ENCODE data around the gene SGPL1. TPM values are rescaled to one million over a fixed set of nuclear protein-coding genes. Genes with fewer than 3 reads are reported as not detected.
"Not testable (repeated sequence)": the region's sequence is repeated elsewhere in the genome, so short reads cannot be mapped to it uniquely, and the experiment has no call there.

The SGPL1 gene, protein sequence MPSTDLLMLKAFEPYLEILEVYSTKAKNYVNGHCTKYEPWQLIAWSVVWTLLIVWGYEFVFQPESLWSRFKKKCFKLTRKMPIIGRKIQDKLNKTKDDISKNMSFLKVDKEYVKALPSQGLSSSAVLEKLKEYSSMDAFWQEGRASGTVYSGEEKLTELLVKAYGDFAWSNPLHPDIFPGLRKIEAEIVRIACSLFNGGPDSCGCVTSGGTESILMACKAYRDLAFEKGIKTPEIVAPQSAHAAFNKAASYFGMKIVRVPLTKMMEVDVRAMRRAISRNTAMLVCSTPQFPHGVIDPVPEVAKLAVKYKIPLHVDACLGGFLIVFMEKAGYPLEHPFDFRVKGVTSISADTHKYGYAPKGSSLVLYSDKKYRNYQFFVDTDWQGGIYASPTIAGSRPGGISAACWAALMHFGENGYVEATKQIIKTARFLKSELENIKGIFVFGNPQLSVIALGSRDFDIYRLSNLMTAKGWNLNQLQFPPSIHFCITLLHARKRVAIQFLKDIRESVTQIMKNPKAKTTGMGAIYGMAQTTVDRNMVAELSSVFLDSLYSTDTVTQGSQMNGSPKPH
- total RNA-seq: 42.6 TPM

DNA sequence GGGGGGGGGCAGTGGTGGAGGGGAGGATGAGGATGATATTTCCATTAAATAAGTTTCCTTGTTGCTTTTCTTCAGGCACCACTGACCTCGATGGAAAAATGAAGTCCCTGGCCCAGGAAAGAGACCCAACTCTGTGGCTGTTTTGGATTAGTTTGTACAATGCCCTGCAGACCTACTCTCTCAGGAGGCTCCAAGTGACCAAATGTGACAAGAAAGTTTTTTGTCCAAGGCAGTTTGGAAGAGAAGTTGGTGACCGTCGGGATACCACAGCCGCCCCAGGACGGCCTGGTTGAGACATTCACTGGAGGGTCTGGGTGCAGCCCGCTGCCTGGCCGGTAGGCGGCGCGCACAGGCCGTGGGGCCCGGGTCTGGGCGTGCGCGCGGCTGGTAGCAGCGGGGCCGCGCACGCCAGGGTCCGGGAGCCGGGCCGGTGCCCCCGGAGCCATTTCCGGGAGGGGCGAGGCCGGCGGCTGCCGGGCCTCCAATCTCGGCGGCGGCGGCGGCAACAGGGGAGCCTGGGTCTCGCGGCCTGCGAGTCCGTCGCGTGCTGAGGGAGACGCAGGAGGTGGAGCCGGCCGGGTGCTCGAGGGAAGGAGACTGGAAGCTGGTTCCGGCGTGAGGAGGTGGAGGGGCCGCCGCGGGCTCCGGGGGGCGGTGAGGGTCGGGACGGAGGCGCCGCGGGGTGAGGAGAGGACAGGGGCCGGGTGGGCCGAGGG lies at the start of gene SGPL1:
TSS of gene SGPL1 (plus strand) at position 445 of the 716 bp plus-strand sequence. CDS start 906 bp downstream, outside the sequence.
- DNase-seq: peak; percentile 54

DNA sequence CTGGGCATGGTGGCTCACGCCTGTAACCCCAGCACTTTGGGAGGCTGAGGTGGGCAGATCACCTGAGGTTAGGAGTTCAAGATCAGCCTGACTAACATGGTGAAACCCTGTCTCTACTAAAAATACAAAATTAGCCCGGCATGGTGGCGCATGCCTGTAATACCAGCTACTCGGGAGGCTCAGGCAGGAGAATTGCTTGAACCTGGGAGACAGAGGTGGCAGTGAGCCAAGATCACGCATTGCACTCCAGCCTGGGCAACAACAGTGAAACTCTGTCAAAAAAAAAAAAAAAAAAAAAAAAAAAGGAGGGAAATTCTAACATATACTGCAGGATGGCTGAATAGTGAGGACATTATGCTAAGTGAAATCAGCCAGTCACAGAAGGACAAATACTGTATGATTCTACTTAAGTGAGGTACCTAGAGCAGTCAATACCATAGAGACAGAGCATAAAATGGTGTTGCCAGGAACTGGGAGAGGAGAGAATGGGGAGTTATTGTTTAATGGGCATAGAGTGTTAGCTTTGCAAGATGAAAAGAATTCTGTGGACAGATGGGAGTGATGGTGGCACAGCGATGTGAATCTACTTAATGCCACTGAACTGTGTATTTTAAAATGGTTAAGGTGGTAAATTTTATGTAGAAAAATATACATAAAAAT lies 47.6 kb upstream of the SGPL1 start:
- not testable (repeated sequence) for DNase-seq

GRCh38 chr10:70769121-70769520 lies 46.6 kb upstream of the SGPL1 start:
- no peak for DNase-seq

- no peak for DNase-seq
Measured at GRCh38 chr10:70770001-70770400, 45.7 kb upstream of the SGPL1 start.

DNA sequence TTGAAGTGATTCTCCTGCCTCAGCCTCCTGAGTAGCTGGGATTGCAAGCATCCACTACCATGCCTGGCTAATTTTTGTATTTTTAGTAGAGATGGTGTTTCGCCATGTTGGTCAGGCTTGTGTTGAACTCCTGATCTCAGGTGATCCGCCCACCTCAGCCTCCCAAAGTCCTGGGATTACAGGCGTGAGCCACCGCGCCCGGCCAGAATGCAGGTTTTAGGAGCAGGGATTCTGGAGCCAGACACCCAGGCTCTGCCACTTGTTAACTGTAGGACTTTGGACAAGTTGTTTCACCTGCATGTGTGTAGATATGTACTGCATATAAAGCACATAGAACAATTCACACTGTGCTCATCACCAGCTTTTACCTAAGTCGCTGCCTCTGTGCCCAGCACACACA lies 45.2 kb upstream of the SGPL1 start:
- DNase-seq: not testable (repeated sequence)

DNA sequence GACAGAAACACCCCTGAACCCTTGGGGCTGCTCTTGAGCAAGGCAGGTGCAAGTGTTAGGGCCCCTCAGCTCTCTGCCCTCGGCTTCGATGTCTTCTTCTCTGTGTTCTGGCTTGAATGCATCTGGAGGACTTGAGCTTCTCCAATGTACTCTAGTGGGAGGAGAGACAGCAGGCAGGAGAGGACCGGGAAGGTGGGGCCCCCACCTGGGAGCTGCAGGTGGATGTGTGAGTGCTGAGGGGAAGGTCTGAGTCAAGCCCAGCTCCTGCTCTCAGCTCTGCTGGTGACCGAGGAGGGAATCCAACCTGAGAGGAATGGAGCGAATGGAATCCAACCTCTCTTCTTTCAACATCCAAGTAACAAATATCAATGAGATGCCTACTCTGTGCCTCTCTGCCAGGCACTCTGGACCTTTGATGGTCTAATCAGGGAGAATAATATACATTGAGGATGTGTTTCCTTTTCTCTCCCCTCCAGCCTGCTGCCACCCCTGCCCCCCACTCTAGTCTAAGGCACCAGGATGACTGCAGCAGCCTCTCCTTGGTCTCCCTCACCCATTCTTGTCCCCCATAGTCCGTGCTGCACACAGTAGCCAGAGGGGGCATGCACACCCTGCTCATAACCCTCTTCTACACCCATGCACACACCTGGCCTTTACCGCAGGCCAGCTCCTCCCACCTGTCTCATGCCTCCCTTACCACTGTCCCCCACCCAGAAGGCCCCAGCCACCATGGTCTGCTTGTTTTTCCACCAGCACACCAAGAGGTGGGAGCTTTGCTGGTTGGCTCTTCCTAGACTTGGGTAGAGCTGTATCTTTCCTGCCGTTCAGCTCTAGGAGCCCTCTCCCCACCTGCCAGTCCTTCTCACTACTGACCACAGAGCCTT lies 44.2 kb upstream of the SGPL1 start:
- DNase-seq: no peak

GRCh38 chr10:70772627-70773026 lies 43.1 kb upstream of the SGPL1 start:
- DNase-seq: no peak

DNA sequence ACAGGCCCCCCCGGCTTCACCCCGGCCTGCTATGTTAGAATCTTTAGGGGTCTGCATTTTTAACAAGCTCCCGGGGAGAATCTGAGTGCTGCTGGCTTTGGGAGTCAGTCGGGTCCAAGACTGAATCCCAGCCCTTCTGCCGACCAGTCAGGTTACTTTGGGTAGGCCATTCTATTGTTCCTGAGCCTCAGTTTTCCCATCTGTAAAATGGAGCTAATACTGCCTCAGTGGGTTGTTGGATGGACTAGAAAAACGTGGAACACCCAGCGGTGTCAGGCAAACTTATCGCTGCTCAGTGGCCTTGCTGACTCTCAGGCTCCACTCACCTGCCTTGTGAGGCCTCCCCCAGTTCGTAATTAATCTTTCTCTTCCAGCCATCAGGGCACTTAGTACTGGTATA lies 42.3 kb upstream of the SGPL1 start:
- DNase-seq: no peak

- no peak for DNase-seq
Measured at GRCh38 chr10:70773965-70774809, 41.6 kb upstream of the SGPL1 start.

GRCh38 chr10:70774810-70775678 lies 40.7 kb upstream of the SGPL1 start:
- DNase-seq: no peak

- DNase-seq: no peak
Measured at GRCh38 chr10:70775679-70776454, 39.9 kb upstream of the SGPL1 start.

DNA sequence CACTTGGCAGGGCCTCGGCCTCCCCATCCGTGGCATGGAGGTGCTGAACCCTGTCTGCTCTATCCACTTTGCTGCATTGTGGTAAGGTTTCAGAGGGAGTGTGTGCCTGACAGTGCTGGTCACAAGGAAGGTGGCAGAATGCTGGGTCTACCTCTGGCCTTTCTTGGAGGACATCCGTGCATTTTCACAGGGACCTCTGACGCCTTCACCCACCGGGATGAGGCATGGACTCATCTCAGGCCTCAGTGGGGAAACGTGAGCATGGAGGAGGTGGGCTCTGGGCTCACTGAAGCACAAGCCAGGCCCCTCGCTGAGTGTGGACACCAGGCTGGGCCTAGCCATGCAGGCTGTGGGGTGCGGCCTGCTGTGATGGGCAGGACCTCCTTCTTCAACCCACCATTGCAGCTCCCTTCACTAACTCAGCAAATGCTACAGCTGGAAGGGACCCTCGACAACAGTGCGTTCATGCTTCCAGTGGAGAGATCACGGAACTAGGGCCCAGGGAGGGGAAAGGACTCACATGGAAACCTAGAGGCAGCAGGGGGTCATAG lies 39.2 kb upstream of the SGPL1 start:
- no peak for DNase-seq

DNA sequence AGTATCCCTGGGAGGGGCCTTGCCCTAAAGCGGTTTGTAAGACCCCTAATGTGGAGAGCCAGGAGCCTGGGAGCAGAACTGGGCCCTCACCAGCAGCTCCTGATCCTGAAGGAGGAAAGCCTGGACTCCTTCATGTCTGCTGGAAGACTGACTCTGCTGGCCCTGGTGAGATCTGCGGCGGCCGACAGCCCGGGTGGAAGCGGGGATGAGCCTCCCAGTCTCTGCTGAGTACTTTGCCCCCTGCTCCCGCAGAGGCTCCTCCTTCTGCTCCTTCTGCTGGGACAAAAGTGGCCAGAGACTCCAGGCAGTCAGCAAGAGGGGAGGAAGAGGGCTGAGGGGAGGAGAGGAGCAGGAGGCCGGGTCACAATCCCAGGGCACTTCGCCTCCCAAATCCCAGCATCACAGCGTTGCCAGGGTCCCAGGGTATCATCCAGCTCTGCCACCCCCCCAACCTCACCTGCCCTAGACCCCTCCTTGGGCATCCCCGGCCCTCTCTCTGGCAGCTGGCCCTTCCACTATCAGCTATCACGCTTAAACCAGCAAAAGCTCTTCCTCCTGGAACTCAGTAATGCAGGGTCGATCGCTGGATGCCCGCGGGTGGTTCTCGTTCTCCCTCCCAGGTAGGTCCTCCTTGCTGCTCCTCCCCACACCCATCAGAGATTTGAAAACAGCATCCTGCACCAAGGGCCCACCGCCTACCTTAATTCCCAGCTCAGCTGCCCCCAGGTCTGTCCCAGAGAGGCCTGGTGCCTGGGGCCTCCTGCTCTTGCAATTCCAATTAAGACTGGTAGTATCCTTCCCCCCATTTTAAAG lies 38.5 kb upstream of the SGPL1 start:
- DNase-seq: no peak

- no peak for DNase-seq
Measured at GRCh38 chr10:70778267-70778924, 37.4 kb upstream of the SGPL1 start.

DNA sequence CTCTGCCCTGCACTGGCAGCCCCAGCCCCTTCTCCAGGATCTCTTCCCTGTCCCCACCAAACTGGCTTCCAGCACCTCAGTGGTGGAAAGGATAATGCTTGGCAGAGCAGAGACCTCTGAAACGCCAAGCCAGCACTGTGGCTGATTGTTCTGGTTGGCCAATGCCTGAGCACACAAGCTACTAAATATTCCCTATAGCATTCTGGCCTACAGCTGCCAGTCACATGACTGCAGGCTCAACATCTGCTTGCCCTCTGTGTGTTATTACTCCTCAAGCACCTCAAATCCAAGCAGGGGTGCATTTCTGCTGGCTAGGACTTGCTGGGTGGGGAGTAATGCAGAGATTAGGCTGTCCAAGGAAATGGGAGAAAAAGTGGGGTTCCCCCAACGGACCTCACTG lies 36.7 kb upstream of the SGPL1 start:
- DNase-seq: no peak

GRCh38 chr10:70779511-70780369 lies 36.0 kb upstream of the SGPL1 start:
- no peak for DNase-seq
